ENCODE results near the gene SLC3A2.

GRCh38 chr11:62928011-62928410 is 47.3 kb downstream of the SLC3A2 start:
- TF ChIP-seq, protein P1, sequence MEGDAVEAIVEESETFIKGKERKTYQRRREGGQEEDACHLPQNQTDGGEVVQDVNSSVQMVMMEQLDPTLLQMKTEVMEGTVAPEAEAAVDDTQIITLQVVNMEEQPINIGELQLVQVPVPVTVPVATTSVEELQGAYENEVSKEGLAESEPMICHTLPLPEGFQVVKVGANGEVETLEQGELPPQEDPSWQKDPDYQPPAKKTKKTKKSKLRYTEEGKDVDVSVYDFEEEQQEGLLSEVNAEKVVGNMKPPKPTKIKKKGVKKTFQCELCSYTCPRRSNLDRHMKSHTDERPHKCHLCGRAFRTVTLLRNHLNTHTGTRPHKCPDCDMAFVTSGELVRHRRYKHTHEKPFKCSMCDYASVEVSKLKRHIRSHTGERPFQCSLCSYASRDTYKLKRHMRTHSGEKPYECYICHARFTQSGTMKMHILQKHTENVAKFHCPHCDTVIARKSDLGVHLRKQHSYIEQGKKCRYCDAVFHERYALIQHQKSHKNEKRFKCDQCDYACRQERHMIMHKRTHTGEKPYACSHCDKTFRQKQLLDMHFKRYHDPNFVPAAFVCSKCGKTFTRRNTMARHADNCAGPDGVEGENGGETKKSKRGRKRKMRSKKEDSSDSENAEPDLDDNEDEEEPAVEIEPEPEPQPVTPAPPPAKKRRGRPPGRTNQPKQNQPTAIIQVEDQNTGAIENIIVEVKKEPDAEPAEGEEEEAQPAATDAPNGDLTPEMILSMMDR (conservative IDR thresholded peaks at IDR 0.05; ENCODE audit: low read length) = no peak
- no peak for TF ChIP-seq EZH2phosphoT487 (IDR thresholded peaks at IDR 0.05; ENCODE audit: borderline replicate concordance, low read depth, low read length)
